GM12892 (cell line): ENCODE results near the gene UBALD1.

Source experiments
- POLR2A ChIP-seq: IDR thresholded peaks from 2 replicates; pipeline ENCODE4 v1.6.1; 2011; ENCODE audit warnings: low read depth, low read length, control low read depth
- POLR2AphosphoS5 ChIP-seq: IDR thresholded peaks from 2 replicates; pipeline ENCODE4 v1.6.1; 2011; ENCODE audit warnings: low read depth, low read length, control low read depth
- TAF1 ChIP-seq: IDR thresholded peaks from 2 replicates; pipeline ENCODE4 v1.6.1; 2011; ENCODE audit warnings: low read depth, mild to moderate bottlenecking, control low read depth, low read length, borderline replicate concordance

GRCh38 chr16:4649744-4650442 is 35.2 kb upstream of the UBALD1 start:
- TF ChIP-seq POLR2A = no peak
- no peak for TF ChIP-seq TAF1
- no peak for TF ChIP-seq POLR2AphosphoS5
